Astrocyte (in vitro differentiated cells and primary cell): Measurements from ENCODE around the gene RYR2. TPM values are rescaled to one million over a fixed set of nuclear protein-coding genes. Genes with fewer than 3 reads are reported as not detected.

Source experiments
- DNase-seq: peaks from one replicate; pipeline ENCODE4 v3.0.0-alpha.2; 2010; ENCODE audit warnings: low read depth
- FAIRE-seq: peaks from 2 replicates; lab custom pipeline; 2011; peaks lifted over from hg19 to GRCh38; lab: Jason Lieb, UNC
- H2AFZ ChIP-seq: 2 replicates; pipeline ENCODE4 v1.6.0; 2012; ENCODE audit warnings: low read depth, low read length, inconsistent platforms
- H3K27ac ChIP-seq: 2 replicates; pipeline ENCODE4 v1.5.1; 2011; ENCODE audit warnings: low read depth, low read length, inconsistent platforms
- H3K27me3 ChIP-seq: 2 replicates; pipeline ENCODE4 v1.6.0; 2011; ENCODE audit warnings: low read length, inconsistent platforms; ENCODE audit not compliant: insufficient read depth
- H3K36me3 ChIP-seq: 2 replicates; pipeline ENCODE4 v1.5.1; 2011; ENCODE audit warnings: low read length, inconsistent platforms; ENCODE audit not compliant: insufficient read depth
- H3K4me1 ChIP-seq: 2 replicates; pipeline ENCODE4 v1.5.1; 2011; ENCODE audit warnings: low read length, inconsistent platforms; ENCODE audit not compliant: insufficient read depth
- H3K4me2 ChIP-seq: 2 replicates; pipeline ENCODE4 v1.6.0; 2012; ENCODE audit warnings: low read length, inconsistent platforms
- H3K4me3 ChIP-seq: 2 replicates; pipeline ENCODE4 v1.5.1; 2011; ENCODE audit warnings: low read depth, mild to moderate bottlenecking, low read length, inconsistent platforms; ENCODE audit not compliant: insufficient read depth
- H3K79me2 ChIP-seq: 2 replicates; pipeline ENCODE4 v1.6.0; 2012; ENCODE audit warnings: mild to moderate bottlenecking, low read length, inconsistent platforms; ENCODE audit not compliant: insufficient read depth
- H3K9ac ChIP-seq: 2 replicates; pipeline ENCODE4 v1.6.0; 2012; ENCODE audit warnings: mild to moderate bottlenecking, low read length, inconsistent platforms
- H3K9me3 ChIP-seq: 2 replicates; pipeline ENCODE4 v1.5.1; 2012; ENCODE audit warnings: low read depth, mild to moderate bottlenecking, low read length, inconsistent platforms; ENCODE audit not compliant: insufficient read depth
- H4K20me1 ChIP-seq: 2 replicates; pipeline ENCODE4 v1.6.0; 2012; ENCODE audit warnings: low read length, inconsistent platforms; ENCODE audit not compliant: insufficient read depth
- H3K27ac Mint-ChIP-seq: one replicate; pipeline ENCODE4 v1.8.0; 2021; ENCODE audit warnings: mild to moderate bottlenecking, mixed read lengths; ENCODE audit not compliant: unreplicated experiment
- H3K27me3 Mint-ChIP-seq: one replicate; pipeline ENCODE4 v1.8.0; 2021; ENCODE audit warnings: low read depth, mixed read lengths; ENCODE audit not compliant: unreplicated experiment
- H3K36me3 Mint-ChIP-seq: one replicate; pipeline ENCODE4 v1.8.0; 2021; ENCODE audit warnings: low read depth, mixed read lengths; ENCODE audit not compliant: unreplicated experiment
- H3K4me1 Mint-ChIP-seq: one replicate; pipeline ENCODE4 v1.8.0; 2021; ENCODE audit warnings: low read depth, mixed read lengths; ENCODE audit not compliant: unreplicated experiment
- H3K4me3 Mint-ChIP-seq: one replicate; pipeline ENCODE4 v1.8.0; 2021; ENCODE audit warnings: mild to moderate bottlenecking, moderate library complexity, mixed read lengths; ENCODE audit not compliant: unreplicated experiment
- H3K9me3 Mint-ChIP-seq: one replicate; pipeline ENCODE4 v1.8.0; 2021; ENCODE audit warnings: mild to moderate bottlenecking, mixed read lengths; ENCODE audit not compliant: unreplicated experiment
- CTCF ChIP-seq: IDR thresholded peaks from 2 replicates; pipeline ENCODE4 v1.5.1; 2011; ENCODE audit warnings: low read depth, mild to moderate bottlenecking, inconsistent platforms, low read length, moderate library complexity; ENCODE audit not compliant: insufficient read depth
- EZH2 ChIP-seq: IDR thresholded peaks from 2 replicates; pipeline ENCODE4 v1.6.1; 2012; ENCODE audit warnings: mild to moderate bottlenecking, low read length, inconsistent platforms; ENCODE audit not compliant: insufficient read depth
- total RNA-seq: library from RNA; stranded (reverse); gene quantifications from 2 replicates; pipeline ENCODE4 v1.2.1, GENCODE V29; 2021

Gene RYR2
- total RNA-seq, 1 donor from 2014 or later: 0.30 TPM

GRCh38 chr1:237864338-237865244 lies 822.6 kb downstream of the RYR2 start:
- Histone ChIP-seq H3K4me2 (peak overlapping the region; percentile 84), H3K4me3 (peak overlapping the region; percentile 25)

GRCh38 chr1:237867380-237867888 lies 825.5 kb downstream of the RYR2 start:
- no peak for DNase-seq
- no peak for FAIRE-seq
- Histone ChIP-seq H2AFZ (no peak overlapping the region), H3K4me1 (peaks cover 4% of the 10 kb centered on the region), H4K20me1 (no peaks in the 10 kb centered on the region), H3K9me3 (no peaks in the 10 kb centered on the region), H3K4me3 (no peak overlapping the region), H3K27ac (no peak overlapping the region), H3K4me2 (no peak overlapping the region), H3K27me3 (no peaks in the 10 kb centered on the region), H3K79me2 (no peaks in the 10 kb centered on the region), H3K9ac (no peak overlapping the region), H3K36me3 (no peaks in the 10 kb centered on the region)
- H3K27ac Mint-ChIP-seq: peak overlapping the region; percentile 14
- no peaks in the 10 kb centered on the region for H3K27me3 Mint-ChIP-seq
- H3K9me3 Mint-ChIP-seq: peaks cover 2% of the 10 kb centered on the region
- H3K4me3 Mint-ChIP-seq: no peak overlapping the region
- peaks cover 8% of the 10 kb centered on the region for H3K4me1 Mint-ChIP-seq
- H3K36me3 Mint-ChIP-seq: no peaks in the 10 kb centered on the region
- TF ChIP-seq EZH2: no peak
- TF ChIP-seq CTCF: no peak

More at GRCh38 chr1:237864338-237865244, 822.6 kb downstream of the RYR2 start:
- Histone ChIP-seq H4K20me1 (no peaks in the 10 kb centered on the region), H3K27me3 (no peaks in the 10 kb centered on the region), H3K79me2 (no peaks in the 10 kb centered on the region), H3K27ac (no peak overlapping the region), H3K36me3 (no peaks in the 10 kb centered on the region), H3K4me1 (peaks cover 4% of the 10 kb centered on the region), H2AFZ (peak overlapping the region; percentile 67), H3K9ac (peak overlapping the region; percentile 21), H3K9me3 (no peaks in the 10 kb centered on the region)
- no peak for DNase-seq
- H3K27me3 Mint-ChIP-seq: no peaks in the 10 kb centered on the region
- H3K36me3 Mint-ChIP-seq: no peaks in the 10 kb centered on the region
- H3K9me3 Mint-ChIP-seq: no peaks in the 10 kb centered on the region
- peak; percentile 74 for TF ChIP-seq CTCF
- no peak for TF ChIP-seq EZH2
- H3K27ac Mint-ChIP-seq: peak overlapping the region; percentile 85
- H3K4me3 Mint-ChIP-seq: no peak overlapping the region
- peaks cover 6% of the 10 kb centered on the region for H3K4me1 Mint-ChIP-seq
- FAIRE-seq: no peak
